ENCODE results near the gene PTBP1.
"Not testable (repeated sequence)": the region's sequence is repeated elsewhere in the genome, so short reads cannot be mapped to it uniquely, and the experiment has no call there.

Gene PTBP1

GRCh38 chr19:848386-848921 is 51.2 kb downstream of the PTBP1 start:
- FAIRE-seq, result no peak
- no peak for DNase-seq (ENCODE audit: extremely low spot score, insufficient read length, low read depth)

- not testable (repeated sequence) for FAIRE-seq
These were observed 51.9 kb downstream of the PTBP1 start for GRCh38 chr19:849195-849594.

GRCh38 chr19:850221-850978 is 53.1 kb downstream of the PTBP1 start:
- FAIRE-seq, result no peak
- DNase-seq (ENCODE audit: extremely low spot score, insufficient read length, low read depth), result no peak

More at GRCh38 chr19:849195-849594, 51.9 kb downstream of the PTBP1 start:
- not testable (repeated sequence) for DNase-seq (ENCODE audit: extremely low spot score, insufficient read length, low read depth)

- no peak for DNase-seq (ENCODE audit: extremely low spot score, insufficient read length, low read depth)
- no peak for FAIRE-seq
These were observed 53.7 kb downstream of the PTBP1 start for GRCh38 chr19:850979-851335.

- FAIRE-seq (no peak), DNase-seq (ENCODE audit: extremely low spot score, insufficient read length, low read depth) (no peak)
These were observed 55.1 kb downstream of the PTBP1 start, which contains the start of gene ELANE for GRCh38 chr19:852136-853013. Gene ELANE, plus strand, starts transcription at chr19:852303. Its CDS starts 26 bp downstream, at chr19:852329.

- DNase-seq (ENCODE audit: extremely low spot score, insufficient read length, low read depth), result no peak
- no peak for FAIRE-seq
These were observed 55.8 kb downstream of the PTBP1 start for GRCh38 chr19:853014-853585.

- not testable (repeated sequence) for FAIRE-seq; DNase-seq (ENCODE audit: extremely low spot score, insufficient read length, low read depth)
These were observed 56.5 kb downstream of the PTBP1 start for GRCh38 chr19:853614-854220.

GRCh38 chr19:854549-854948 is 57.3 kb downstream of the PTBP1 start:
- DNase-seq (ENCODE audit: extremely low spot score, insufficient read length, low read depth), result no peak
- no peak for FAIRE-seq

- DNase-seq (ENCODE audit: extremely low spot score, insufficient read length, low read depth), result no peak
- FAIRE-seq, result no peak
These were observed 57.9 kb downstream of the PTBP1 start for GRCh38 chr19:855142-855541.

GRCh38 chr19:855566-856120 is 58.4 kb downstream of the PTBP1 start:
- no peak for DNase-seq (ENCODE audit: extremely low spot score, insufficient read length, low read depth)
- no peak for FAIRE-seq

GRCh38 chr19:858284-858683 is 61.0 kb downstream of the PTBP1 start:
- FAIRE-seq (no peak), DNase-seq (ENCODE audit: extremely low spot score, insufficient read length, low read depth) (no peak)

GRCh38 chr19:858868-859843 is 61.9 kb downstream of the PTBP1 start, which contains the start of gene CFD:
Gene CFD, plus strand, starts transcription at chr19:859664. Its CDS starts 26 bp downstream, at chr19:859690.
- FAIRE-seq (no peak), DNase-seq (ENCODE audit: extremely low spot score, insufficient read length, low read depth) (no peak)

GRCh38 chr19:861141-861755 is 64.0 kb downstream of the PTBP1 start:
- no peak for DNase-seq (ENCODE audit: extremely low spot score, insufficient read length, low read depth)
- FAIRE-seq, result no peak

Measured in GM18507 (cell line).